ENCODE results near the gene P2RX3. TPM values are rescaled to one million over a fixed set of nuclear protein-coding genes. Genes with fewer than 3 reads are reported as not detected.

Gene P2RX3
- total RNA-seq, 1 donor from 2014 or later = not detected

DNA sequence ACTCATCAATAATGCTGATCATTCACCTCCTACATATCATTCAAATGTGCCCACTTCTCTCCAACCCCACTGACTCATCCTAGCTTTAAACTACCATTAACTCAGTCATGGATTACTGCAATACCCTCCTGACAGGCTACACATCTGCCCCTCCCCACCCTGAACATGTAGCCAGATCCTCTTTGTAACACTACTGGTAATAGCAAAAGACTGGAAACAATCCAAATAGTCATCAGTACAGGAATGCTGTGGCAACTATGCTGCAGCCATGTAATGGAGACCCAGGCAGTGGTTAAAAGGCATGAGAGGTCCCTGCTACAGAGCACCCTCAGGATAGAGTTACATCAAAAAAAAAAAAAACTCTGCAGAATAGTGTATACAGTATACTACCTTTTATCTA, 72.1 kb downstream of the P2RX3 start:
- Histone ChIP-seq H3K9me3 (no peaks in the 10 kb centered on the region), H3K27me3 (no peaks in the 10 kb centered on the region), H3K36me3 (peaks cover 0 to 78% of the 10 kb centered on the region in 2 donors), H3K4me1 (peaks cover 27% of the 10 kb centered on the region), H3K27ac (no peak overlapping the region), H3K4me3 (no peak overlapping the region)
- no peak for TF ChIP-seq POLR2AphosphoS5 (IDR thresholded peaks at IDR 0.05; ENCODE audit: insufficient read depth in 1 of 2, low read depth in 1 of 2)
- no peak for DNase-seq (ENCODE audit: extremely low spot score in 2 of 2)
- intact Hi-C loops (cut with DNase I) = no loop called here

DNA sequence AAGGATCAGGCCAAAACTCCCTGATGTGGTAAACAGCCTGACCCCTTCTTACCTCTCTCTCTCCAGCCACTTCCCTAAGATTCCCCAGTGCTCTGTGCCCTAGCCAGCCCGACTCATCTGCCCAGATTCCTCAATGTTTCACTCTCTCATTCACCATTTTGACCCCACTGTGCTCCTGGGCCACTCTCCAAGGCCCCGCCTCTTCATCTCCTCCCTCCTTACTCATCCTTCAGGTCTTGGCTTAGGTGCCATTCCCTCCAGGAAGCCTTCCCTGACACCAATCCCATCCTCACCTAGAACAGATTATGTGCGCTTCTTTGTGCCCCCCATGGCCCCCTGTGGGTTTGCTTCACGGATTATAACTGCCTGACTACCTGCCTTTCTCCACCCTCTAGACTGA, 75.5 kb downstream of the P2RX3 start:
- TF ChIP-seq, protein P1, sequence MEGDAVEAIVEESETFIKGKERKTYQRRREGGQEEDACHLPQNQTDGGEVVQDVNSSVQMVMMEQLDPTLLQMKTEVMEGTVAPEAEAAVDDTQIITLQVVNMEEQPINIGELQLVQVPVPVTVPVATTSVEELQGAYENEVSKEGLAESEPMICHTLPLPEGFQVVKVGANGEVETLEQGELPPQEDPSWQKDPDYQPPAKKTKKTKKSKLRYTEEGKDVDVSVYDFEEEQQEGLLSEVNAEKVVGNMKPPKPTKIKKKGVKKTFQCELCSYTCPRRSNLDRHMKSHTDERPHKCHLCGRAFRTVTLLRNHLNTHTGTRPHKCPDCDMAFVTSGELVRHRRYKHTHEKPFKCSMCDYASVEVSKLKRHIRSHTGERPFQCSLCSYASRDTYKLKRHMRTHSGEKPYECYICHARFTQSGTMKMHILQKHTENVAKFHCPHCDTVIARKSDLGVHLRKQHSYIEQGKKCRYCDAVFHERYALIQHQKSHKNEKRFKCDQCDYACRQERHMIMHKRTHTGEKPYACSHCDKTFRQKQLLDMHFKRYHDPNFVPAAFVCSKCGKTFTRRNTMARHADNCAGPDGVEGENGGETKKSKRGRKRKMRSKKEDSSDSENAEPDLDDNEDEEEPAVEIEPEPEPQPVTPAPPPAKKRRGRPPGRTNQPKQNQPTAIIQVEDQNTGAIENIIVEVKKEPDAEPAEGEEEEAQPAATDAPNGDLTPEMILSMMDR (IDR thresholded peaks at IDR 0.05) = no peak
- TF ChIP-seq POLR2A (IDR thresholded peaks at IDR 0.05) = no peak
- TF ChIP-seq POLR2AphosphoS5 (IDR thresholded peaks at IDR 0.05; ENCODE audit: insufficient read depth in 1 of 2, low read depth in 1 of 2) = no peak
- no peak for DNase-seq (ENCODE audit: extremely low spot score in 2 of 2)
- Histone ChIP-seq H3K4me3 (no peak overlapping the region), H3K9me3 (no peaks in the 10 kb centered on the region), H3K27me3 (no peaks in the 10 kb centered on the region), H3K4me1 (peaks cover 16% of the 10 kb centered on the region), H3K36me3 (peaks cover 0 to 83% of the 10 kb centered on the region in 2 donors), H3K27ac (no peak overlapping the region)
- intact Hi-C loops (cut with DNase I) = no loop called here

DNA sequence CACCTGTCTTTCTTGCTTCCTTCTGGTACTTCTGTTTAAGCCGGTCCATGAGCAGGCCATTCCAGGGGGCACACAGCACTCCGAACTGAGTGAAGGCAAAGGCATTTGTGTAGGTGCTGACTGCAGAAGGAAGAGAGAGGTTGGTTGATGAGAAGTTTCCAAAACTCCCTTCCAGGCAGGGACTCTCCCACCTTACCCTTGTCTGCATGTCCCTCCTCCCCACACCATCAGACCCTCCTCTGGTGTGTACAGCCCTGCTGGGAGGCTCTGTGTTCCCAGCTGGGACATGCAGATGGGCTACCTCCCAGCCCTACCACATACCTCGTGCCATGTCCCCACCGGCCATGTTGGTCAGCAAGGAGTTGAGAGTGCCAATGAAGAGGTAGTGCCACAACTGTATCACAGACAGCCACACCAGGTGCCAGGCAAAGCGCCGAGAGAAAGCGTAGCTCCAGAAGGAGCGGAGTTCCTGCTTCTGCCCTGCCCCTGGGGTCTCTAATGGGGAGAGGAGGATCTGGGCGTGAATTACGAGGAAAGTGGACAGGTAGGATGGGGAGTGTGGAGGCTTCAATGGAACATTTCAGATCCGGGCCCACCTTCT, 76.6 kb downstream of the P2RX3 start:
- intact Hi-C loops (cut with DNase I) = no loop called here
- Histone ChIP-seq H3K27me3 (no peaks in the 10 kb centered on the region), H3K9me3 (no peaks in the 10 kb centered on the region), H3K36me3 (peaks cover 0 to 77% of the 10 kb centered on the region in 2 donors), H3K4me1 (peaks cover 16% of the 10 kb centered on the region), H3K27ac (no peak overlapping the region), H3K4me3 (no peak overlapping the region)
- DNase-seq (ENCODE audit: extremely low spot score in 2 of 2) = no peak
- TF ChIP-seq POLR2A (IDR thresholded peaks at IDR 0.05) (no peak), POLR2AphosphoS5 (IDR thresholded peaks at IDR 0.05; ENCODE audit: insufficient read depth in 1 of 2, low read depth in 1 of 2) (no peak)
- TF ChIP-seq, protein P1 (IDR thresholded peaks at IDR 0.05) = no peak

DNA sequence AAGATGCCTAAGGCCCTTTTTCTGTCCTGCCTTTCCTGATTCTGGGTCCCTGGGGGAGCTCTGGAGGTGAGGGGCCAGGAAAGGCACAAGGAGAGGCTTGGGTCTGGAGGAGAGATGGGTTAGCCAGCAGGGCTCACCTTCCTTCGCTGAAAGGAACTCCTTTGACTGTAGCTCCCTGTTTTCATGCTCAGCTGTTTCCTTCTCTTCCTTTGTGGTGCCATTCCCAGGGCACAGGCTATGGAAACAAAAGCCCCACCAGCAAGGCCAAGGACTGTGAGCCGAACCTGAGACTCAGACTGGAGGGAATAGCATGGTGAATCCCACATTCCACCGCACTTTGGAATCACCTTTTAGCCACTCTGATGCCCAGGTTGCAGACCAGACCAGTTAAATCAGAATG, 78.3 kb downstream of the P2RX3 start:
- H3K4me3 ChIP-seq = no peak overlapping the region
- H3K4me1 ChIP-seq = peaks cover 16% of the 10 kb centered on the region
- no peaks in the 10 kb centered on the region for H3K9me3 ChIP-seq
- TF ChIP-seq POLR2A (IDR thresholded peaks at IDR 0.05) = no peak
- TF ChIP-seq, protein P1 (IDR thresholded peaks at IDR 0.05) = no peak
- no peak for TF ChIP-seq POLR2AphosphoS5 (IDR thresholded peaks at IDR 0.05; ENCODE audit: insufficient read depth in 1 of 2, low read depth in 1 of 2)
- H3K36me3 ChIP-seq = peaks cover 0 to 70% of the 10 kb centered on the region in 2 donors
- intact Hi-C loops (cut with DNase I) = no loop called here
- no peak for DNase-seq (ENCODE audit: extremely low spot score in 2 of 2)
- H3K27me3 ChIP-seq = no peaks in the 10 kb centered on the region
- H3K27ac ChIP-seq = no peak overlapping the region

DNA sequence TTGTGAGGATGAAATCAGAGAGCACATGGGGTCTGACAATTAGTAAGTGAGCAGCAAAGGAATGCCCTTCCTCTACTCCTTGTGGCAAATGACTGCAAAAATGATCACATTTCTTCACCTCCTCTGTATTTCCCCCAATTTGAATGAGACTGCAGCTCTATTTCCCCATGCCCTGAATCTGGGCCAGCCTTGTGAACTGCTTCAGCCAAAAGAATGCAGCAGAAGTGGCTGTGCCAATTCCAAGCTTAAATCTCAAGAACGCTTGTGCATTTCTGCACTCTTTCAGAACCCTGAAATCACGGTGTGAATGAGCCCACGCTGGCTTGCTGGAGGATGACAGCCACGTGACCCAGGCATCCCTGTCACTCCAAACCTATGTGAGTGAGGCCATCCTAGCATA, 78.9 kb downstream of the P2RX3 start:
- TF ChIP-seq POLR2AphosphoS5 (IDR thresholded peaks at IDR 0.05; ENCODE audit: insufficient read depth in 1 of 2, low read depth in 1 of 2) (no peak), POLR2A (IDR thresholded peaks at IDR 0.05) (no peak)
- TF ChIP-seq, protein P1 (IDR thresholded peaks at IDR 0.05) = no peak
- H3K4me1 ChIP-seq = peaks cover 16% of the 10 kb centered on the region
- H3K27ac ChIP-seq = no peak overlapping the region
- no peaks in the 10 kb centered on the region for H3K9me3 ChIP-seq
- intact Hi-C loops (cut with DNase I) = no loop called here
- H3K36me3 ChIP-seq = peaks cover 0 to 68% of the 10 kb centered on the region in 2 donors
- no peak for DNase-seq (ENCODE audit: extremely low spot score in 2 of 2)
- H3K4me3 ChIP-seq = no peak overlapping the region
- no peaks in the 10 kb centered on the region for H3K27me3 ChIP-seq
